HUES64 (cell line): Measurements from ENCODE around the gene NTRK1.

ENCODE experiments used
- H3K27ac ChIP-seq: 2 replicates; pipeline ENCODE4 v1.7.0; 2013; ENCODE audit warnings: low read depth, low read length, inconsistent platforms
- H3K27me3 ChIP-seq: 2 replicates; pipeline ENCODE4 v1.6.1; 2013; ENCODE audit warnings: mild to moderate bottlenecking, low read length; ENCODE audit not compliant: insufficient read depth
- H3K36me3 ChIP-seq: 2 replicates; pipeline ENCODE4 v1.6.1; 2013; ENCODE audit warnings: mild to moderate bottlenecking, low read length; ENCODE audit not compliant: insufficient read depth
- H3K4me1 ChIP-seq: 2 replicates; pipeline ENCODE4 v1.6.1; 2013; ENCODE audit warnings: mild to moderate bottlenecking, low read length, moderate library complexity; ENCODE audit not compliant: insufficient read depth
- H3K4me3 ChIP-seq: 2 replicates; pipeline ENCODE4 v1.5.1; 2013; ENCODE audit warnings: mild to moderate bottlenecking, low read length, moderate library complexity
- H3K9ac ChIP-seq: 2 replicates; pipeline ENCODE4 v1.6.1; 2013; ENCODE audit warnings: mild to moderate bottlenecking, low read depth, low read length
- H3K9me3 ChIP-seq: 2 replicates; pipeline ENCODE4 v1.6.1; 2013; ENCODE audit warnings: low read depth, low read length; ENCODE audit not compliant: insufficient read depth
- WGBS: fragments of 150-250, 120-280 bp; methylation state at CpG from one replicate; pipeline ENCODE4 v1.1.7; 2013; ENCODE audit warnings: missing lambda C conversion rate; 5-methylcytosine and 5-hydroxymethylcytosine counted together

NTRK1 gene

GRCh38 chr1:156893048-156893953 lies 32.6 kb downstream of the NTRK1 start, which contains the start of gene PEAR1:
PEAR1 (plus strand) TSS chr1:156893718; CDS start chr1:156903927, 10,209 bp downstream.
- H3K36me3 ChIP-seq = no peaks in the 10 kb centered on the region
- H3K9ac ChIP-seq = no peak within 1 kb of the TSS
- no peaks in the 10 kb centered on the region for H3K9me3 ChIP-seq
- peaks cover 12% of the 10 kb centered on the region; the same call in 1 of the 2 replicates for H3K4me1 ChIP-seq
- peaks cover 55% of the 10 kb centered on the region for H3K27me3 ChIP-seq
- peak within 1 kb of the TSS; percentile 51 for H3K4me3 ChIP-seq
- WGBS = 5% methylated on average over 59 of the region's 60 CpGs
- no peak within 1 kb of the TSS for H3K27ac ChIP-seq

GRCh38 chr1:156894001-156894400 lies 33.3 kb downstream of the NTRK1 start:
- WGBS = 26% methylated on average over 5 of the region's 5 CpGs
- Histone ChIP-seq H3K9me3 (no peaks in the 10 kb centered on the region), H3K9ac (no peak overlapping the region), H3K27me3 (peaks cover 50% of the 10 kb centered on the region), H3K4me1 (peaks cover 12% of the 10 kb centered on the region; the same call in 1 of the 2 replicates), H3K27ac (no peak overlapping the region), H3K36me3 (no peaks in the 10 kb centered on the region), H3K4me3 (peak overlapping the region; percentile 51)

- peaks cover 50% of the 10 kb centered on the region for H3K27me3 ChIP-seq
- H3K36me3 ChIP-seq = no peaks in the 10 kb centered on the region
- no peak overlapping the region for H3K4me3 ChIP-seq
- peaks cover 12% of the 10 kb centered on the region; the same call in 1 of the 2 replicates for H3K4me1 ChIP-seq
- no peak overlapping the region for H3K9ac ChIP-seq
- no peak overlapping the region for H3K27ac ChIP-seq
- no peaks in the 10 kb centered on the region for H3K9me3 ChIP-seq
- WGBS = 78% methylated on average over 12 of the region's 12 CpGs
These were observed 34.2 kb downstream of the NTRK1 start for GRCh38 chr1:156894711-156895454.

- Histone ChIP-seq H3K9ac (no peak overlapping the region), H3K4me1 (peaks cover 12% of the 10 kb centered on the region; the same call in 1 of the 2 replicates), H3K27me3 (peaks cover 47% of the 10 kb centered on the region), H3K9me3 (no peaks in the 10 kb centered on the region), H3K27ac (no peak overlapping the region), H3K4me3 (no peak overlapping the region), H3K36me3 (no peaks in the 10 kb centered on the region)
- WGBS = 76% methylated on average over 4 of the region's 4 CpGs
These were observed 34.8 kb downstream of the NTRK1 start for GRCh38 chr1:156895455-156895812.

GRCh38 chr1:156895927-156896326 lies 35.3 kb downstream of the NTRK1 start:
- Histone ChIP-seq H3K27me3 (peaks cover 43% of the 10 kb centered on the region), H3K4me3 (no peak overlapping the region), H3K9me3 (no peaks in the 10 kb centered on the region), H3K9ac (no peak overlapping the region), H3K27ac (no peak overlapping the region), H3K36me3 (no peaks in the 10 kb centered on the region), H3K4me1 (peaks cover 12% of the 10 kb centered on the region; the same call in 1 of the 2 replicates)
- 93% methylated on average over 6 of the region's 6 CpGs for WGBS

GRCh38 chr1:156896490-156897033 lies 35.9 kb downstream of the NTRK1 start:
- H3K9ac ChIP-seq = no peak overlapping the region
- H3K4me3 ChIP-seq = no peak overlapping the region
- no peaks in the 10 kb centered on the region for H3K36me3 ChIP-seq
- 72% methylated on average over 16 of the region's 16 CpGs for WGBS
- 0 out of 2 replicates have a peak overlapping the region, but pooled peaks have one; percentile 29 for H3K27ac ChIP-seq
- H3K9me3 ChIP-seq = no peaks in the 10 kb centered on the region
- peaks cover 37% of the 10 kb centered on the region for H3K27me3 ChIP-seq
- H3K4me1 ChIP-seq = peaks cover 12% of the 10 kb centered on the region; the same call in 1 of the 2 replicates

- Histone ChIP-seq H3K27ac (0 out of 2 replicates have a peak overlapping the region, but pooled peaks have one; percentile 29), H3K4me3 (no peak overlapping the region), H3K9me3 (no peaks in the 10 kb centered on the region), H3K9ac (no peak overlapping the region), H3K27me3 (peaks cover 30% of the 10 kb centered on the region), H3K36me3 (no peaks in the 10 kb centered on the region), H3K4me1 (peaks cover 12% of the 10 kb centered on the region; the same call in 1 of the 2 replicates)
- 76% methylated on average over 14 of the region's 14 CpGs for WGBS
These were observed 36.6 kb downstream of the NTRK1 start for GRCh38 chr1:156897078-156897825.

- peaks cover 12% of the 10 kb centered on the region; the same call in 1 of the 2 replicates for H3K4me1 ChIP-seq
- no peak overlapping the region for H3K27ac ChIP-seq
- WGBS = 43% methylated on average over 13 of the region's 13 CpGs
- no peak overlapping the region for H3K9ac ChIP-seq
- H3K36me3 ChIP-seq = no peaks in the 10 kb centered on the region
- no peak overlapping the region for H3K4me3 ChIP-seq
- peaks cover 20% of the 10 kb centered on the region for H3K27me3 ChIP-seq
- H3K9me3 ChIP-seq = no peaks in the 10 kb centered on the region
These were observed 37.5 kb downstream of the NTRK1 start for GRCh38 chr1:156898161-156898566.

GRCh38 chr1:156898971-156899664 lies 38.5 kb downstream of the NTRK1 start:
- Histone ChIP-seq H3K36me3 (no peaks in the 10 kb centered on the region), H3K9ac (no peak overlapping the region), H3K4me3 (no peak overlapping the region), H3K27ac (no peak overlapping the region), H3K27me3 (peaks cover 11% of the 10 kb centered on the region), H3K9me3 (no peaks in the 10 kb centered on the region), H3K4me1 (peaks cover 12% of the 10 kb centered on the region; the same call in 1 of the 2 replicates)
- WGBS = 88% methylated on average over 12 of the region's 12 CpGs
